HEK293 (cell line): Measurements from ENCODE around the gene LRRC49.

Source experiments
- ZNF174 ChIP-seq: fragments of 450-650 bp; formaldehyde crosslinking; IDR thresholded peaks from 2 replicates; pipeline ENCODE4 v1.5.0; 2017; ENCODE audit warnings: missing biosample characterization, mild to moderate bottlenecking, missing genetic modification characterization
- ZNF350 ChIP-seq: fragments of 450-650 bp; formaldehyde crosslinking; IDR thresholded peaks from 2 replicates; pipeline ENCODE4 v1.5.0; 2017; ENCODE audit warnings: missing biosample characterization, mild to moderate bottlenecking, missing genetic modification characterization
- ZNF555 ChIP-seq: fragments of 450-650 bp; formaldehyde crosslinking; conservative IDR thresholded peaks from 2 replicates; pipeline ENCODE4 v1.5.1; 2017; ENCODE audit warnings: missing biosample characterization, mild to moderate bottlenecking, missing genetic modification characterization, inconsistent platforms
- ZNF560 ChIP-seq: fragments of 450-650 bp; formaldehyde crosslinking; IDR thresholded peaks from 2 replicates; pipeline ENCODE4 v1.5.1; 2017; ENCODE audit warnings: missing biosample characterization, missing genetic modification characterization, borderline replicate concordance
- ZNF610 ChIP-seq: fragments of 450-650 bp; formaldehyde crosslinking; IDR thresholded peaks from 2 replicates; pipeline ENCODE4 v1.5.1; 2016; ENCODE audit warnings: missing biosample characterization, missing genetic modification characterization, borderline replicate concordance
- ZNF830 ChIP-seq: fragments of 450-650 bp; IDR thresholded peaks from 2 replicates; pipeline ENCODE4 v1.5.0; 2018; ENCODE audit warnings: missing biosample characterization, missing genetic modification characterization, low read depth, mild to moderate bottlenecking, moderate library complexity
- TF ChIP-seq, protein P1 (sequence below): fragments of 450-650 bp; formaldehyde crosslinking; IDR thresholded peaks from 2 replicates; pipeline ENCODE4 v1.5.1; 2016; ENCODE audit warnings: missing biosample characterization, missing genetic modification characterization
- TF ChIP-seq, protein P2 (sequence below): IDR thresholded peaks from 2 replicates; pipeline ENCODE4 v1.6.1; 2011; ENCODE audit warnings: mild to moderate bottlenecking, low read depth, low read length, borderline replicate concordance
- TF ChIP-seq, protein P3 (sequence below): fragments of 450-650 bp; formaldehyde crosslinking; IDR thresholded peaks from 2 replicates; pipeline ENCODE4 v1.5.1; 2016; ENCODE audit warnings: missing biosample characterization, missing genetic modification characterization
- TF ChIP-seq, protein P4 (sequence below): fragments of 450-650 bp; formaldehyde crosslinking; optimal IDR thresholded peaks from 2 replicates; pipeline ENCODE3; 2016; ENCODE audit warnings: missing biosample characterization, mild to moderate bottlenecking, missing genetic modification characterization

DNA sequence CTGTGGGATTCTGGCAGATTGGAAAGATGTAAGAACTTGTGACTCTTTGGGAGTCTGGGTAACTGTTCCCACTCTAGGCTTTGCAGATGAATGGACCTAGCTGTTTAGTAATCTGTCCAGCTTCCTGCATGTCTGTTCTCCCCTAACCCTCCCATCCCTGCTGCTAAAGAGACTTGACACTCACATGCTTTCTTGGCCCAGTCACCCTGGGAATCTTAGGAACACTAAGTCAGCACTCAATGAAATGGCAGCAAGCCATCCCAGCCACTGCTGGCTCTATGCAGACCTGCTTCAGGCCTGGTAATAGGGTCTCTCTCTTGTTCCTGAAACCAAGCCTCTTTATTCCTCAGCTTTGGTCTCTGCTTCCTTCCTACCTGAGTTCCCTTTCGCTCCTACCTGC is 158.9 kb downstream of the LRRC49 start:
- TF ChIP-seq, protein P1, sequence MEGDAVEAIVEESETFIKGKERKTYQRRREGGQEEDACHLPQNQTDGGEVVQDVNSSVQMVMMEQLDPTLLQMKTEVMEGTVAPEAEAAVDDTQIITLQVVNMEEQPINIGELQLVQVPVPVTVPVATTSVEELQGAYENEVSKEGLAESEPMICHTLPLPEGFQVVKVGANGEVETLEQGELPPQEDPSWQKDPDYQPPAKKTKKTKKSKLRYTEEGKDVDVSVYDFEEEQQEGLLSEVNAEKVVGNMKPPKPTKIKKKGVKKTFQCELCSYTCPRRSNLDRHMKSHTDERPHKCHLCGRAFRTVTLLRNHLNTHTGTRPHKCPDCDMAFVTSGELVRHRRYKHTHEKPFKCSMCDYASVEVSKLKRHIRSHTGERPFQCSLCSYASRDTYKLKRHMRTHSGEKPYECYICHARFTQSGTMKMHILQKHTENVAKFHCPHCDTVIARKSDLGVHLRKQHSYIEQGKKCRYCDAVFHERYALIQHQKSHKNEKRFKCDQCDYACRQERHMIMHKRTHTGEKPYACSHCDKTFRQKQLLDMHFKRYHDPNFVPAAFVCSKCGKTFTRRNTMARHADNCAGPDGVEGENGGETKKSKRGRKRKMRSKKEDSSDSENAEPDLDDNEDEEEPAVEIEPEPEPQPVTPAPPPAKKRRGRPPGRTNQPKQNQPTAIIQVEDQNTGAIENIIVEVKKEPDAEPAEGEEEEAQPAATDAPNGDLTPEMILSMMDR (tag by site-specific recombination), result no peak
- TF ChIP-seq, protein P2, sequence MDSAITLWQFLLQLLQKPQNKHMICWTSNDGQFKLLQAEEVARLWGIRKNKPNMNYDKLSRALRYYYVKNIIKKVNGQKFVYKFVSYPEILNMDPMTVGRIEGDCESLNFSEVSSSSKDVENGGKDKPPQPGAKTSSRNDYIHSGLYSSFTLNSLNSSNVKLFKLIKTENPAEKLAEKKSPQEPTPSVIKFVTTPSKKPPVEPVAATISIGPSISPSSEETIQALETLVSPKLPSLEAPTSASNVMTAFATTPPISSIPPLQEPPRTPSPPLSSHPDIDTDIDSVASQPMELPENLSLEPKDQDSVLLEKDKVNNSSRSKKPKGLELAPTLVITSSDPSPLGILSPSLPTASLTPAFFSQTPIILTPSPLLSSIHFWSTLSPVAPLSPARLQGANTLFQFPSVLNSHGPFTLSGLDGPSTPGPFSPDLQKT, result no peak
- no peak for TF ChIP-seq ZNF830 (tag by site-specific recombination)
- TF ChIP-seq, protein P3, sequence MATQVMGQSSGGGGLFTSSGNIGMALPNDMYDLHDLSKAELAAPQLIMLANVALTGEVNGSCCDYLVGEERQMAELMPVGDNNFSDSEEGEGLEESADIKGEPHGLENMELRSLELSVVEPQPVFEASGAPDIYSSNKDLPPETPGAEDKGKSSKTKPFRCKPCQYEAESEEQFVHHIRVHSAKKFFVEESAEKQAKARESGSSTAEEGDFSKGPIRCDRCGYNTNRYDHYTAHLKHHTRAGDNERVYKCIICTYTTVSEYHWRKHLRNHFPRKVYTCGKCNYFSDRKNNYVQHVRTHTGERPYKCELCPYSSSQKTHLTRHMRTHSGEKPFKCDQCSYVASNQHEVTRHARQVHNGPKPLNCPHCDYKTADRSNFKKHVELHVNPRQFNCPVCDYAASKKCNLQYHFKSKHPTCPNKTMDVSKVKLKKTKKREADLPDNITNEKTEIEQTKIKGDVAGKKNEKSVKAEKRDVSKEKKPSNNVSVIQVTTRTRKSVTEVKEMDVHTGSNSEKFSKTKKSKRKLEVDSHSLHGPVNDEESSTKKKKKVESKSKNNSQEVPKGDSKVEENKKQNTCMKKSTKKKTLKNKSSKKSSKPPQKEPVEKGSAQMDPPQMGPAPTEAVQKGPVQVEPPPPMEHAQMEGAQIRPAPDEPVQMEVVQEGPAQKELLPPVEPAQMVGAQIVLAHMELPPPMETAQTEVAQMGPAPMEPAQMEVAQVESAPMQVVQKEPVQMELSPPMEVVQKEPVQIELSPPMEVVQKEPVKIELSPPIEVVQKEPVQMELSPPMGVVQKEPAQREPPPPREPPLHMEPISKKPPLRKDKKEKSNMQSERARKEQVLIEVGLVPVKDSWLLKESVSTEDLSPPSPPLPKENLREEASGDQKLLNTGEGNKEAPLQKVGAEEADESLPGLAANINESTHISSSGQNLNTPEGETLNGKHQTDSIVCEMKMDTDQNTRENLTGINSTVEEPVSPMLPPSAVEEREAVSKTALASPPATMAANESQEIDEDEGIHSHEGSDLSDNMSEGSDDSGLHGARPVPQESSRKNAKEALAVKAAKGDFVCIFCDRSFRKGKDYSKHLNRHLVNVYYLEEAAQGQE, result no peak
- TF ChIP-seq ZNF560, result no peak
- TF ChIP-seq, protein P4, sequence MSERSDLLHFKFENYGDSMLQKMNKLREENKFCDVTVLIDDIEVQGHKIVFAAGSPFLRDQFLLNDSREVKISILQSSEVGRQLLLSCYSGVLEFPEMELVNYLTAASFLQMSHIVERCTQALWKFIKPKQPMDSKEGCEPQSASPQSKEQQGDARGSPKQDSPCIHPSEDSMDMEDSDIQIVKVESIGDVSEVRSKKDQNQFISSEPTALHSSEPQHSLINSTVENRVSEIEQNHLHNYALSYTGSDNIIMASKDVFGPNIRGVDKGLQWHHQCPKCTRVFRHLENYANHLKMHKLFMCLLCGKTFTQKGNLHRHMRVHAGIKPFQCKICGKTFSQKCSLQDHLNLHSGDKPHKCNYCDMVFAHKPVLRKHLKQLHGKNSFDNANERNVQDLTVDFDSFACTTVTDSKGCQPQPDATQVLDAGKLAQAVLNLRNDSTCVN (tag by site-specific recombination), result no peak
- no peak for TF ChIP-seq ZNF350 (tag by site-specific recombination)
- no peak for TF ChIP-seq ZNF610
- no peak for TF ChIP-seq ZNF555 (tag by site-specific recombination)
- no peak for TF ChIP-seq ZNF174 (tag by site-specific recombination)
